Endothelial cell of umbilical vein (primary cell): ENCODE measurements around the gene DDX24. TPM values are rescaled to one million over a fixed set of nuclear protein-coding genes. Genes with fewer than 3 reads are reported as not detected.
A peak's percentile ranks its signal among the peaks of the same experiment; 100 is the strongest.

ENCODE experiments used
- BruUV-seq: library from RNA; stranded (reverse); fragments of 400-500 nt; replicated peaks from 2 replicates; lab custom pipeline; 2021; lab: Mats Ljungman, UMichigan
- CTCF ChIA-PET: fragments of 300-600, 350-600 bp; sonication (Branson Sonifier 250); formaldehyde crosslinking; loops from one replicate; lab custom pipeline; 2021; ENCODE audit warnings: antibody characterized with exemption, inconsistent platforms; lab: Charles Lee
- POLR2A ChIA-PET: fragments of 300-600, 350-600 bp; sonication (Branson Sonifier 250); formaldehyde crosslinking; loops from one replicate; lab custom pipeline; 2021; ENCODE audit warnings: antibody characterized with exemption, inconsistent platforms; lab: Charles Lee
- DNase-seq: peaks from one replicate; pipeline ENCODE4 v3.0.0-alpha.2; 2011; ENCODE audit warnings: low read depth, low spot score
- FAIRE-seq: peaks from 2 replicates; lab custom pipeline; 2011; peaks lifted over from hg19 to GRCh38; lab: Jason Lieb, UNC
- H2AFZ ChIP-seq: 2 replicates; pipeline ENCODE4 v1.6.0; 2012; ENCODE audit warnings: low read depth, low read length, control low read depth, inconsistent platforms
- H3K27ac ChIP-seq: 2 replicates; pipeline ENCODE4 v1.5.1; 2011; ENCODE audit warnings: low read depth, mild to moderate bottlenecking, control low read depth, low read length, moderate library complexity; ENCODE audit not compliant: insufficient read depth
- H3K27me3 ChIP-seq, 2 experiments: 2 replicates each; pipeline versions ENCODE4 v1.6.0 to v1.6.1; 2011; ENCODE audit warnings: low read length in 2 of 2, mixed read lengths in 1 of 2; ENCODE audit not compliant: control insufficient read depth in 2 of 2, insufficient read depth in 2 of 2
- H3K36me3 ChIP-seq, 2 experiments: 2 replicates in 1 of 2; 3 replicates in 1 of 2; pipeline ENCODE4 v1.5.1; 2011; ENCODE audit warnings: low read length in 2 of 2, mild to moderate bottlenecking in 1 of 2, moderate library complexity in 1 of 2; ENCODE audit not compliant: control insufficient read depth in 2 of 2, insufficient read depth in 2 of 2; ENCODE audit errors: extremely low read depth in 1 of 2
- H3K4me1 ChIP-seq: 3 replicates; pipeline ENCODE4 v1.5.1; 2011; ENCODE audit warnings: mild to moderate bottlenecking, low read length; ENCODE audit not compliant: control insufficient read depth, insufficient read depth; ENCODE audit errors: extremely low read depth
- H3K4me2 ChIP-seq: 2 replicates; pipeline ENCODE4 v1.6.1; 2011; ENCODE audit warnings: low read length, control low read depth, mixed read lengths; ENCODE audit not compliant: insufficient read depth
- H3K4me3 ChIP-seq, 3 experiments: fragments of 200-600 bp in 1 of 3; sonication (generic), shearing (Covaris generic) in 1 of 3; replicated peaks in 1 of 3; 2 replicates each; pipeline ENCODE4 v1.5.1; 2011 to 2016; ENCODE audit warnings: control low read depth in 3 of 3, low read length in 3 of 3, mild to moderate bottlenecking in 2 of 3, inconsistent platforms in 1 of 3, low read depth in 1 of 3, moderate library complexity in 1 of 3; ENCODE audit not compliant: insufficient read depth in 1 of 3
- H3K79me2 ChIP-seq: 2 replicates; pipeline ENCODE4 v1.6.0; 2012; ENCODE audit warnings: low read length, inconsistent platforms; ENCODE audit not compliant: control insufficient read depth, insufficient read depth
- H3K9ac ChIP-seq: replicated peaks from 2 replicates; pipeline ENCODE3; 2011; ENCODE audit warnings: low read length, control low read depth; ENCODE audit not compliant: insufficient read depth; ENCODE audit errors: extremely low read depth
- H3K9me1 ChIP-seq: replicated peaks from 3 replicates; pipeline ENCODE4 v1.6.0; 2011; ENCODE audit warnings: mild to moderate bottlenecking, low read length; ENCODE audit not compliant: control insufficient read depth, insufficient read depth; ENCODE audit errors: extremely low read depth
- H3K9me3 ChIP-seq: replicated peaks from 2 replicates; pipeline ENCODE4 v1.5.1; 2012; ENCODE audit warnings: low read length, inconsistent platforms; ENCODE audit not compliant: control insufficient read depth, insufficient read depth
- H4K20me1 ChIP-seq: replicated peaks from 2 replicates; pipeline ENCODE3; 2011; ENCODE audit warnings: mild to moderate bottlenecking, low read length; ENCODE audit not compliant: control insufficient read depth, insufficient read depth; ENCODE audit errors: extremely low read depth
- CTCF ChIP-seq, 2 donors: IDR thresholded peaks; 1 replicate in 1 of 2; 2 replicates in 1 of 2; pipeline ENCODE4 v1.5.1; 2011; ENCODE audit warnings: low read length in 2 of 2, mild to moderate bottlenecking in 2 of 2, moderate library complexity in 2 of 2, control low read depth in 1 of 2, inconsistent platforms in 1 of 2, low read depth in 1 of 2; ENCODE audit not compliant: insufficient read depth in 1 of 2; ENCODE audit errors: extremely low read depth in 1 of 2
- FOS ChIP-seq: IDR thresholded peaks from 2 replicates; pipeline ENCODE4 v1.6.1; 2011; ENCODE audit warnings: mild to moderate bottlenecking, low read length, moderate library complexity, borderline replicate concordance; ENCODE audit not compliant: insufficient read depth
- GATA2 ChIP-seq: IDR thresholded peaks from 2 replicates; pipeline ENCODE4 v1.7.0; 2011; ENCODE audit warnings: low read depth, mild to moderate bottlenecking, moderate library complexity, mixed read lengths, low read length; ENCODE audit not compliant: insufficient read length, insufficient read depth
- POLR2AphosphoS5 ChIP-seq: IDR thresholded peaks from 2 replicates; pipeline ENCODE4 v1.6.1; 2012; ENCODE audit warnings: low read depth, mild to moderate bottlenecking, control low read depth, low read length, moderate library complexity; ENCODE audit not compliant: insufficient read depth
- dilution Hi-C: fragments of 300-500 bp; cut with MboI; formaldehyde crosslinking; loops from one replicate; pipeline ENCODE4 v1.15.0; 2019; ENCODE audit warnings: low sequenced_read_pairs; ENCODE audit not compliant: extremely low pct_ligation_motif_present
- intact Hi-C: fragments of 100-400 bp; cut with micrococcal nuclease; formaldehyde crosslinking; loops from one replicate; pipeline ENCODE4 v1.10.0; 2022
- polyA plus RNA-seq, 4 experiments: library from polyadenylated mRNA; depleted of rRNA in 3 of 4; stranded (reverse) in 3 of 4; unstranded in 1 of 4; fragments of >200 nt; gene quantifications; 2 replicates each; pipeline versions ENCODE4 v1.2.1 to v1.2.3, GENCODE V29; 2011 to 2012; ENCODE audit warnings: missing spikeins in 1 of 4
- total RNA-seq: library from RNA; stranded (reverse); gene quantifications from 2 replicates; pipeline ENCODE4 v1.2.3, GENCODE V29; 2021

Gene DDX24
- total and polyA plus RNA-seq, 2 donors (not counting 3 experiments of a cell fraction or from before 2014, with no cell fraction given), result 88.3 to 141 TPM

- BruUV-seq, result no TSS peak
- H3K27ac ChIP-seq, result no peak overlapping the region
- dilution Hi-C loops (no loop called here), intact Hi-C loops (loop anchor here (1.0 to 10.0 kb wide), 3 partner anchors 62 to 347 kb away; no protein-coding TSS in a partner anchor)
- TF ChIP-seq GATA2 (no peak), POLR2AphosphoS5 (no peak), FOS (no peak), CTCF (IDR thresholded peaks at IDR 0.05; ENCODE audit: extremely low read depth in 1 of 2, insufficient read depth in 1 of 2, low read depth in 1 of 2, low read length in 2 of 2) (peak; percentile 93 to 96)
- no peaks in the 10 kb centered on the region for H3K9me3 ChIP-seq
- no peaks in the 10 kb centered on the region for H3K27me3 ChIP-seq
- no peak overlapping the region for H3K4me2 ChIP-seq
- no peaks in the 10 kb centered on the region for H3K4me1 ChIP-seq
- no peaks in the 10 kb centered on the region for H3K79me2 ChIP-seq
- no peaks in the 10 kb centered on the region for H3K36me3 ChIP-seq
- H3K4me3 ChIP-seq, result no peak overlapping the region
- H3K9me1 ChIP-seq, result no peaks in the 10 kb centered on the region
- no peak overlapping the region for H2AFZ ChIP-seq
- FAIRE-seq (peak; percentile 70), DNase-seq (peak; percentile 49)
- ChIA-PET CTCF (interaction anchor here (0.7 to 12.5 kb wide), 6 partner anchors 10 to 780 kb away, joined by 3 to 368 read pairs (median 4); no protein-coding TSS in a partner anchor), POLR2A (no interaction called here)
- no peaks in the 10 kb centered on the region for H4K20me1 ChIP-seq
- H3K9ac ChIP-seq, result no peak overlapping the region
Observed at GRCh38 chr14:94001501-94002396, 79.3 kb downstream of the DDX24 start.
